Skeletal muscle satellite cell (primary cell): Measurements from ENCODE around the gene PPME1.

ENCODE experiments used
- H3K27me3 ChIP-seq: 2 replicates; pipeline ENCODE4 v1.7.0; 2013; ENCODE audit warnings: low read length; ENCODE audit not compliant: control insufficient read depth, insufficient read depth
- H3K36me3 ChIP-seq: 2 replicates; pipeline ENCODE4 v1.7.0; 2013; ENCODE audit warnings: mild to moderate bottlenecking, control low read depth, low read length; ENCODE audit not compliant: insufficient read depth
- H3K4me1 ChIP-seq: 2 replicates; pipeline ENCODE4 v1.7.0; 2013; ENCODE audit warnings: low read length; ENCODE audit not compliant: control insufficient read depth, insufficient read depth
- H3K4me2 ChIP-seq: 2 replicates; pipeline ENCODE4 v1.7.0; 2013; ENCODE audit warnings: mild to moderate bottlenecking, low read length
- H3K4me3 ChIP-seq: 2 replicates; pipeline ENCODE4 v1.7.0; 2013; ENCODE audit warnings: low read length
- H3K9ac ChIP-seq: 2 replicates; pipeline ENCODE4 v1.7.0; 2013; ENCODE audit warnings: mild to moderate bottlenecking, low read depth, low read length, moderate library complexity
- H3K9me3 ChIP-seq: replicated peaks from 2 replicates; pipeline ENCODE4 v1.7.0; 2013; ENCODE audit warnings: mild to moderate bottlenecking, control low read depth, low read length

The PPME1 gene

DNA sequence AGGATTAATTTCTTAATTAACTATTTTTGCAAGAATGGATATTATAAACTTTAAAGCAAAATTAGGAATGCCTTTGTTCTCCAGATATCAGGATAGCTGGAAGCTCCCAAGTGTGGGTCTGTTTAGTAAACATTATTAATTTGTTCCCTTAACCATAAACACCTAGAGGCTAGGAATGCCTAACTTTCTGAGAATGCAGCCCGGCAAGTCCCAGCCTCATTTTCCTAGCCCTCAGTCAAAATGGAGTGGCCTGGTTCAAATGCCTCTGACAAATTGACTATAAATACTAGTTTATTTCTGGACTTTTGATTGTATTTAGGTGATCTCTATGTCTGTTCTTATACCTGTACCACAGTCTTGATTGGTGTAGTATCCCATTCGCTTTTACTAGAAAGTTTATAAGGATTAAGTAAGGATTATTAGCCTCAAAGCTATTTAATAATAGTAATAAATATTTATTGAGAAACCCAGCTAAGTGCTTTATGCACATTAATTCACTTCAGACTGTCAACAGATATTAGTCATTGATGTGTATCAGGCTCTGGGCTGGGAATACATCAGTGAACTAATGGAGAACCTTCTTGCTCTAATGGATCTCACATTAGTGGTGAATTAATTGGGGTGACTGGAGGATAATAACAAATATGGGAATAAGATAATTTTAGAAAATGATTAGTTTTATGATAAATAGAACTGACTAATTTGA, 25.8 kb downstream of the PPME1 start:
- Histone ChIP-seq H3K4me3 (no peak overlapping the region), H3K4me2 (no peak overlapping the region), H3K27me3 (no peaks in the 10 kb centered on the region), H3K9ac (no peak overlapping the region), H3K4me1 (peaks cover 5% of the 10 kb centered on the region), H3K36me3 (no peaks in the 10 kb centered on the region), H3K9me3 (no peaks in the 10 kb centered on the region)

DNA sequence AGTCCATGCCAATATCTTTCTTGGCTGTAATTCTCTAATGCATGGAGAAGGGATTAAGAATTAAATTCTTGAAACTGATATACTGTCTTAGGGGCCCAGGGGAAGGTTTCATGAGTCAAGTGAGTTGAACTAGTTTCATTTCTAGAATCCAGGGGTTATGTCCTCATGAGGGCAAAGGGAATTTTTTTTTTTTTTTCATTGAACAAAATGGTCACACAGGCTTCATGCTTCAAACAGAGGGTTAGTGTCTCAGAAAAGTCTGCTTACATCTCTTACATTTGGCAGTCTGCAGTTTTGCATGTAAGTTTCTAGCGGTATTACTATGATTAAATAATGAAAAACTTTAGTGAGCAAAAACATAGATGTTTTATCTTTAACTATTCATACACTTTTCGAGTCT, 32.9 kb downstream of the PPME1 start:
- Histone ChIP-seq H3K4me2 (no peak overlapping the region), H3K9ac (no peak overlapping the region), H3K4me3 (no peak overlapping the region), H3K9me3 (no peaks in the 10 kb centered on the region), H3K36me3 (peaks cover 14% of the 10 kb centered on the region), H3K27me3 (no peaks in the 10 kb centered on the region), H3K4me1 (no peaks in the 10 kb centered on the region)

DNA sequence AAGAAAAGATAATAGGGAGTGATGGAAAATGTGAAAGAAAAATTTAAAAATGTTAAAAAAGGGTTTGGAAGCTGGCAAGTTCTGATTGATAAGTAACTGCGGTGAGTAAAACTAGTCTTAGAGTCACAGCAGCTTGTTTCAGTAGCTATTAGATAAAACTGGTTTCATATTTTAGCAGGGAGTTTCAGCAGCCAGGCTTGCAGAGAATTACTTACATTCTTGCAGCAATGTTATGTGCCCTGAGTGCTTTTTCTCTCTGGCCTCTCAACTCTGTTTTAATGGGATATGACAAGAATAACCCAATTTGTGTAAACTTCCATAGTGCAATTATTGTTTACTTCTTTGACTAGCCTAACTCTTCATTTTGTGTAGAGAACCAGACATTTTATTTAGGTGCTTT, 33.6 kb downstream of the PPME1 start:
- Histone ChIP-seq H3K36me3 (peaks cover 20% of the 10 kb centered on the region), H3K9me3 (no peaks in the 10 kb centered on the region), H3K4me3 (no peak overlapping the region), H3K9ac (no peak overlapping the region), H3K4me2 (no peak overlapping the region), H3K4me1 (no peaks in the 10 kb centered on the region), H3K27me3 (no peaks in the 10 kb centered on the region)

DNA sequence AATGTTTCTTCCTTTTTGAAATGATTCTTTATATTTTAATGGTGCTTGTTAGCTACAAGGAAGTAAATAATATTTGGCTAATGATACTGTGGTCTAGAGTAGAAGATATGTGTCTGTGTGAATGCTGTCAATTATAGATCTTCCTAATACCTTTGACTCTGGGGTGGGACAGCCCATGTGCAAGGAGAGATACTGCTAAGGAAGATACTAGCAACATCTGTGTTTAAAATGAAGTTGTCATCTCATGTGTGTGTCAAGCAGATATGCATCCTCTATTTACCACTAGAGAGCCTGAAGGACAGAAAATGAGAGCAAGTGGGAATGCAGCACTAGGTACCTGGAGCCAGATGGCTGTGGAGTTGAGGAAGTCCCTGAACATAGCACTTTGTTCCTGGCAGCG, 34.1 kb downstream of the PPME1 start:
- Histone ChIP-seq H3K4me2 (no peak overlapping the region), H3K9ac (no peak overlapping the region), H3K4me3 (no peak overlapping the region), H3K27me3 (no peaks in the 10 kb centered on the region), H3K9me3 (no peaks in the 10 kb centered on the region), H3K4me1 (no peaks in the 10 kb centered on the region), H3K36me3 (peaks cover 23% of the 10 kb centered on the region)

GRCh38 chr11:74206746-74207145, 35.7 kb downstream of the PPME1 start:
- no peaks in the 10 kb centered on the region for H3K9me3 ChIP-seq
- H3K9ac ChIP-seq = no peak overlapping the region
- no peak overlapping the region for H3K4me2 ChIP-seq
- H3K4me3 ChIP-seq = no peak overlapping the region
- H3K27me3 ChIP-seq = no peaks in the 10 kb centered on the region
- H3K4me1 ChIP-seq = no peaks in the 10 kb centered on the region
- H3K36me3 ChIP-seq = peaks cover 26% of the 10 kb centered on the region

DNA sequence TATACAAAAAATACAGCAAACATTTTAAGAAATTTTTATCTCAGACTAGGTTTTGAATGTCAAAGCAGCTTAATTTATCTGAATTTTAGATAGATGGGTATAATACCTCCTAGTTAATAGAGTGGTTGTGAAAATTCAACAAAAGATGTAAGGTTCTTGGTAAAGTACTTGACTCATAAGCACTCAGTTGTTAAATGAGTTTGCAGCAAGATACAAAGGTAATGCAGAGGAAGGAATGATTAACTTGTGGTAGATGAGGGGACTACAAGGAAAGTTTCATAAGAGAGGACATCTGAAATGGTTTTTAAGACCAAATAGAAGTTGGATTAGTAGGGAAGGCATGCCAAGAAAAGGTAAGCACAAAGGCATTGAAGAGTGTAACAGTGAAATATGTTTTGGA, 37.4 kb downstream of the PPME1 start:
- Histone ChIP-seq H3K27me3 (no peaks in the 10 kb centered on the region), H3K9ac (no peak overlapping the region), H3K9me3 (no peaks in the 10 kb centered on the region), H3K36me3 (peaks cover 42% of the 10 kb centered on the region), H3K4me3 (no peak overlapping the region), H3K4me1 (no peaks in the 10 kb centered on the region), H3K4me2 (no peak overlapping the region)

GRCh38 chr11:74212533-74212932, 41.4 kb downstream of the PPME1 start:
- H3K4me3 ChIP-seq = no peak overlapping the region
- peaks cover 50% of the 10 kb centered on the region for H3K36me3 ChIP-seq
- no peaks in the 10 kb centered on the region for H3K27me3 ChIP-seq
- no peak overlapping the region for H3K4me2 ChIP-seq
- no peak overlapping the region for H3K9ac ChIP-seq
- H3K9me3 ChIP-seq = no peaks in the 10 kb centered on the region
- H3K4me1 ChIP-seq = no peaks in the 10 kb centered on the region

DNA sequence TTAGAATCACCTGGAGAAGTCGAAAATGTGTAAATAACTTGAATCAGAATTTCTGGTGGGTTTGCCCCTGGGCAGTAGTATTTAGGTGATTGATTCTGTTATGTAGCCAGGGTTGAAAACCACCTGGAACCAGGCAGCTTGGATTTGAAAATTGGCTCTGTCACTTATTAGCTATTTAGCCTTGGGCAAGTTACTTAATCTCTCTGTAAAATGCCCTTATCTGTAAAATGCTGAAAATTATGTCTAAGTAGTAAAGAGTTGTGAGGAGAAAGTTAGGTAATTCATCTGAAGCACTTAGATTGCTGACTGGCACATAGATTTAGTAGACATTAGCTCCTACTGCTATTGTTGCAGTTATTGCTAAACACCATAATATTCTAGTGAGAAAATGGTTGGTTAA, 49.3 kb downstream of the PPME1 start:
- Histone ChIP-seq H3K9ac (no peak overlapping the region), H3K36me3 (peaks cover 11% of the 10 kb centered on the region), H3K4me1 (no peaks in the 10 kb centered on the region), H3K27me3 (no peaks in the 10 kb centered on the region), H3K4me2 (no peak overlapping the region), H3K9me3 (no peaks in the 10 kb centered on the region), H3K4me3 (no peak overlapping the region)

DNA sequence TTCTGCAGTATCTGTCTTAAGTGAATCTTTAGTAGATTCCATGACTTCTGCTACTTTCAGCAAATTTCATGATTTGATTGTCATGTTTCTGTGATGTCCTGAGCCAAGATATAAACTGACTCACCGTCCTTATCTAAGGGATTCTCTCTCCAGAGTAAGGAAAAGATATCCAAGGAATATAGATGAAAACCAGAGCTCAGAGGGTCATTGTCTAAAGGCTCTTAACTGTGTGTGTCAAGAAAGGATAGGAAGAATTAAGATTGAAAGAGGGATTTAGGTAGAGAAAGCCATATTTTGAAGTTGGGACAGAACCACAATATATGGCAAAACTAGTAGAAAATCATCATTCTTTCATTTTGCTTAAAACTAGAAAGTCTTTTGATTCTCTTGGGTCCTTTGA, 50.7 kb downstream of the PPME1 start:
- Histone ChIP-seq H3K4me1 (no peaks in the 10 kb centered on the region), H3K9ac (no peak overlapping the region), H3K36me3 (no peaks in the 10 kb centered on the region), H3K4me3 (no peak overlapping the region), H3K4me2 (no peak overlapping the region), H3K27me3 (no peaks in the 10 kb centered on the region), H3K9me3 (no peaks in the 10 kb centered on the region)

- H3K9ac ChIP-seq = no peak overlapping the region
- H3K36me3 ChIP-seq = peaks cover 8% of the 10 kb centered on the region
- H3K4me1 ChIP-seq = no peaks in the 10 kb centered on the region
- H3K9me3 ChIP-seq = no peaks in the 10 kb centered on the region
- H3K4me2 ChIP-seq = no peak overlapping the region
- no peak overlapping the region for H3K4me3 ChIP-seq
- H3K27me3 ChIP-seq = no peaks in the 10 kb centered on the region
These were observed 54.5 kb downstream of the PPME1 start for GRCh38 chr11:74225565-74225964.

- Histone ChIP-seq H3K4me1 (no peaks in the 10 kb centered on the region), H3K9me3 (no peaks in the 10 kb centered on the region), H3K27me3 (no peaks in the 10 kb centered on the region), H3K9ac (no peak overlapping the region), H3K4me2 (no peak overlapping the region), H3K36me3 (peaks cover 20% of the 10 kb centered on the region), H3K4me3 (no peak overlapping the region)
These were observed 55.8 kb downstream of the PPME1 start for GRCh38 chr11:74226907-74227306.

DNA sequence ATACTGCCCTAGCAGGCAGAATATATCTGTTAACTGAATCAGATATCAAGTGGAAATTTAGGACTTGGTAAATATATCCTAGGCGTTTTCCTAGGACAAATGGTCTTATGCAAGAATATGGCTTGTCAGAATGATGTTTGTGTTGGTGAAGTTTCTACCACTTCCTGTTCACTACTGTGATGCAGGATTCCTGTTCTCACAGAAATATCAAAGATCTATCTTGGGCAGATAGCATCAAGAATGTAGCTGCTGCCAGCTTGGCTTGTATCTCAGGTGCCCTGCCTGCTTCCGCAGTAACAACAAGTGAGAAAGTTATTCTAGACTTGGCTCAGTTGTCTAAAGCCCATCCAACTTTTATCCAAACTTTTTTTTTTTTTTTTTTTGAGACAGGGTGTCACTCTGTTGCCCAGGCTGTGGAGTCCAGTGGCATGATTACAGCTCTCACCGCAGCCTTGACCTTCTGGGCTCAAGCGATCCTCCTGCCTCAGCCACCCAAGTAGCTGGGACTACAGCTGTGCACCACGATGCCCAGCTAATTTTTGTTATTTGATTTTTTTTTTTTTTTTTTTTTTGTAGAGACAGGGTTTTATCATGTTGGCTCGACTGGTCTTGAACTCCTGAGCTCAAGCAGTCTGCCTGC, 61.3 kb downstream of the PPME1 start:
- no peaks in the 10 kb centered on the region for H3K27me3 ChIP-seq
- no peak overlapping the region for H3K9ac ChIP-seq
- H3K4me1 ChIP-seq = no peaks in the 10 kb centered on the region
- no peak overlapping the region for H3K4me2 ChIP-seq
- peaks cover 54% of the 10 kb centered on the region for H3K36me3 ChIP-seq
- no peaks in the 10 kb centered on the region for H3K9me3 ChIP-seq
- no peak overlapping the region for H3K4me3 ChIP-seq
